ENCODE measurements around the gene CAB39.

- TF ChIP-seq POLR2A (IDR thresholded peaks at IDR 0.05; ENCODE audit: low read length) (no peak), GATA1 (IDR thresholded peaks at IDR 0.05; ENCODE audit: low read depth, low read length) (no peak)
Measured at GRCh38 chr2:230693411-230693810, 19.2 kb upstream of the CAB39 start.
